Subcutaneous adipose tissue (tissue), 4 donors: ENCODE results near the gene NKD1. TPM values are rescaled to one million over a fixed set of nuclear protein-coding genes. Genes with fewer than 3 reads are reported as not detected.

Experiments
- total RNA-seq, 4 donors: library from RNA; depleted of rRNA; stranded (reverse); fragments of >200 nt; gene quantifications; one replicate each; pipeline ENCODE4 v1.1.0, GENCODE V29; 2016
- TF ChIP-seq, protein P1 (sequence below): fragments of 450-650 bp; IDR thresholded peaks from one replicate; pipeline ENCODE4 v1.5.1; 2016; ENCODE audit warnings: low read depth, mild to moderate bottlenecking, control low read depth, antibody characterized with exemption, moderate library complexity

NKD1 gene
- total RNA-seq, 4 donors from 2014 or later: 0.68 to 2.9 (median 2.1) TPM

DNA sequence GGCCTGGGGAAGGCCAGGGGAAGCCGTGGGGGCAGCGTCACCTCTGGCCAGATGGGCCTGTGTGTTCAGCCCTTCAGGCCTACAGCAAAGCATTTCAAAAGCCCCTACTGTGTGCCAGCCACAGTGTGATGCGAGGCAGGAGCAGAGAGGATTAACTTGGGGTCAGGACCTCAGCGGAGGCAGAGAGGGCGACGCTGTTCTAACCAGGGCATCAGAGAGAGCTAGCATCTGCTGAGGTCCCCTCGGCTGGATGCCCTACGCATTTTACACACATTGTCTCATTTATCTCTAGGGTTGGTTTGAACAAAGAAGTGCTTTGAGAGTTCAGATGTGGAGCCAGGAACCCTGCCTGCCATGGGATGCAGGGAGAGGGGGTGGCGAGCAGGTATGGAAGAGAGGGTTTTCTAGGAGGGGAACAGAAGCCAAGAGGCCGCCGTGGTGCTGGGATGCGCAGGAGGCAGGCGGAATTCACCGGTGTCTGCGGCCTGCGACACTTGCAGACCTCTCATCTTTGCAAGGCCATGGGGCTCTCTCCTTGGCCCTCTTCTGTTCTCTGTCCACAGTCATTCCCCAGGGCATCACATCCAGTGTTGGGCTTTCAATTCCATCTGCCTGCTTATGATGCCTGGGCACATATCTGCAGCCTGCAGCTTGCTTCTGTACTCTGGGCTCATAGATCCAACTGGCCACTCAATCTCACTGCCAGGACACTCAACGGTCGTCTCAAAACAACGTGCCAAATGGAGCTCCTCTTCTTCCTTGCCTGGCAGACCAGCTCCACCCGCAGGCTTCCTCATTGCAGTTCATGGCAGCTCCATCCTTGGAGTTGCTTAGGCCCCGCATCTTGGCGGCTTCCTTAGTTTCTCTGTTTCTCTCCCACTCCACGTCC, 8.1 kb upstream of the NKD1 start:
- TF ChIP-seq, protein P1, sequence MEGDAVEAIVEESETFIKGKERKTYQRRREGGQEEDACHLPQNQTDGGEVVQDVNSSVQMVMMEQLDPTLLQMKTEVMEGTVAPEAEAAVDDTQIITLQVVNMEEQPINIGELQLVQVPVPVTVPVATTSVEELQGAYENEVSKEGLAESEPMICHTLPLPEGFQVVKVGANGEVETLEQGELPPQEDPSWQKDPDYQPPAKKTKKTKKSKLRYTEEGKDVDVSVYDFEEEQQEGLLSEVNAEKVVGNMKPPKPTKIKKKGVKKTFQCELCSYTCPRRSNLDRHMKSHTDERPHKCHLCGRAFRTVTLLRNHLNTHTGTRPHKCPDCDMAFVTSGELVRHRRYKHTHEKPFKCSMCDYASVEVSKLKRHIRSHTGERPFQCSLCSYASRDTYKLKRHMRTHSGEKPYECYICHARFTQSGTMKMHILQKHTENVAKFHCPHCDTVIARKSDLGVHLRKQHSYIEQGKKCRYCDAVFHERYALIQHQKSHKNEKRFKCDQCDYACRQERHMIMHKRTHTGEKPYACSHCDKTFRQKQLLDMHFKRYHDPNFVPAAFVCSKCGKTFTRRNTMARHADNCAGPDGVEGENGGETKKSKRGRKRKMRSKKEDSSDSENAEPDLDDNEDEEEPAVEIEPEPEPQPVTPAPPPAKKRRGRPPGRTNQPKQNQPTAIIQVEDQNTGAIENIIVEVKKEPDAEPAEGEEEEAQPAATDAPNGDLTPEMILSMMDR: no peak

DNA sequence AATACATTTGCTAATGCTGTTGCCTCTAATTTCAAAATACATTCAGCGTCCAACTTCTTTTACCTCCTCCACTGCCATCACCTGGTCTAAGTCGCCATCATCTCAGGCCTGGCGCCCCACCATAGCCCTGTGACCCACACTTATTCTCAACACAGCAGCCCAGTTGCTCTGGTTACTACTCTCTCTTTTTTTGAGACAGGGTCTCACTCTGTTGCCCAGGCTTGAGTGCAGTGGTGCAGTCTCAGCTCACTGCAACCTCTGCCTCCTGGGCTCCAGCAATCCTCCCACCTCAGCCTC, 7.5 kb upstream of the NKD1 start:
- TF ChIP-seq, protein P1: no peak

DNA sequence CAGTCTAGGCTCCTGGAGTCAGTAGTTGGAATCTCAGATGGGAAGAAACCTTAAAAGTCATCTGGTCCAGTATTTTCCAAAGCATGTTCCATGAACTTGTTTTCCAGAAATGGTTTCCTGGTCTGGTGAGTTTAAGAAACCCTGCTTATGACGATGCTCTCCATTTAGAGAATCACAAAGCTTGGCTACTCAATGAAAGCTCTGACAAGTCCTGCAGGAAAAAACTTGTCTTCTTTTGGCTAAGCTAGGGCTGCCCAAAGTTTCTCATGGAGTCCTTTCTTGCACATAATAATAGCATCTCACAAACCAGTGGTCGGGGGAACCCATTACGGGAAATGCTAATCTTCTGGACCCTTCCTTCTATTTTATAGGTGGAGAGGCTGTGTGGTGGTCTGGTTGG, 5.5 kb upstream of the NKD1 start:
- TF ChIP-seq, protein P1: no peak

DNA sequence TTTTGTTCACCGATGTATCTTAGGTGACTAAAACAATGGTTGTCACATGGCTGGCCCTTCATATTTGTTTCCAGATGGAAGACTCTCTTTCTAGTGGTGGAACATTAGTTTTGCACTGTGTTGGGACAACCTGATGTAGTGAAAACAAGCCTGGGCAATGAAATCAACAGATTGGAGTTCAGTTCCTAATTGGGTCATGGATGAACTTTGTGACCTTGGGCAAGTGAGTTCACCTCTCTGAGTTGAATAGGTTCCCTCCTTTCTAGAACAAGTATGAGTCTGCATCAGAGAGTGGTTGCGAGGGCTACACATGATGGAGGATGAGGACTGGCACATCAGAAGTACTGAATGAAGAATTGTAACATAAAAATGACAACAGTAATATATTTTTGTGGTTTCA, 2.1 kb upstream of the NKD1 start:
- TF ChIP-seq, protein P1: no peak

DNA sequence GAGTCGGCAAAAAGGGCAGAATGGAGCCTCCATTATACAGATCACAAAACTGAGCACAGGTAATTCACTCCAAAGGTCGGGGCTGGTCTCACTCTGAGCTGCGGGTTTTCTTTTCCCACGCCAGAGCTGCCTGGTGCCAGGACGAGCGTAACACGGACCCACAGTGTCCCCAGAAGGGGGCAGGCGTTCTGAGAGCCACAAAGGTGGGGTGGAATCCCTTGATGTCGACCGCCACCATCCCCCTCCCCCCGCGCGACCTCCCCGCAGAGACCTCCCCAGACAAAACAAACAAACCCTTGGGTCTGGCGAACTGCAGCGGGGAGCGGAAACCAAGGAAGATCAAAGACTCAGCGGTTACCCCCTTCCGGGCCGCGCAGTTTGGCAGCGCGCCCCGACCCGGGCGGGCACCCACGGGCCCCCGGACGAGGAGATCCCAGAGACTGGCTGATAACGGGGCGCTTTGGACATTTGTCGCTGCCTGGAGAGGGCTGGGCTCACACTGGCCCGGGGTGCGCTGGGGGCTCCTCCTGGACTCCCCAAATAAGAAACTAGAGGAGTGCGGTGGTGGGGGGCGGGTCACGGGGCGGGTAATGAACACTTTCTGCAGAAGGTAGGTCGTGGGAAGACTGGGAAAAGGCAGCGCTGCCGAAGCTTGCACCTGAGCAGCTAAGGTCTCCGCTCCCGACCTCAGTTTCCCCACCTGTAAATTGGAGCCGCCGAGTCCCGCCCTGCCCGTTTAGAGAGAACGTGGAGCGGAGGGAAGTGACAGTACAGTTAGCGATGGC, 664 bp upstream of the NKD1 start:
- TF ChIP-seq, protein P1: no peak

DNA sequence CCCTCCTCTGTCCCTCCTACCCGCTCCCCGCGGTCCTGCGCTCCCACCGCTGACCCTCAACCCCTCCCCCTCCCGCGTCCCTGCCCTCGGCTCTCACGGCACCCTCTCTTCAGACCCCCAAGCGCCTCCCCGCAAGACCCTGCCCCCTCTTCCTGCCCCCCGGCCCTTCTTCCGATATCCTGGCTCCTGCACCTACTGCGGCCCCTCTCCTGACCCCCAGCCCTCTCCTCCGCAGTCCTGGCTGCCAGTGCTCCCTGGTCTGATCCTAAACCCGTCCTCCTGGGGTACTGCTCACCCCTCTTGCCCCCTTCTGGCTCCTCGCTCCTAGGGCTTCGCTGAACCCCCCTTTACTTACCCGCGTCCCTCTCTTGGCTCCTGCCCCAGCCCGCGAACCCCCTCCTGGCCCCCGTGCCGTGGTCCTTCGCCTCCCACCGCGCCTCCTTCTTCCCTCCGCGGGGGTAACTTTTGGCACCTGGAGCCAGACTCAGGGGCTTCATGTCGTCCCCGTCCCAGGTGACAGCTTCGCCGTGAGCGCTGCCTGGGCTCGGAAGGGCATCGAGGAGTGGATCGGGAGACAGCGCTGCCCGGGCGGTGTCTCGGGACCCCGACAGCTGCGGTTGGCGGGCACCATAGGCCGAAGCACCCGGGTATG, 839 bp downstream of the NKD1 start:
- TF ChIP-seq, protein P1: no peak

DNA sequence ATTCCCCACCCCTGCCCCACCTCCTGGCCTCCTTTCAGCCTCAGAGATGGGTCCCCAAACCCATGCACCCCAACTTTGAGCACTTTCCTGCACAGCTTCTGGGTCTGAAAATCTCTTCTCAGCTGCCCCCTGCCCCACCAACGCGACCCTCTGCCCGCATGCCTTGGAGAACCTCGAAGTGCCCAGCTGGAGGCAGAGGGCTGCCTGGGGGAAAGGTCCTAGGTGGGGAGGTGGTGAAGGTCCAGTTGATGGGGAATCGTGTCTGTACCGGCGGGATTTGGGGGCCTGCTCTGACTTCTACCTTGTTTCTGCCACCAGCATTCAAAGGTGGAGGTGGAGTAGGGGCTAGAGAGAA, 1.3 kb downstream of the NKD1 start:
- TF ChIP-seq, protein P1: no peak
